ENCODE measurements around the gene ABCF1. TPM values are rescaled to one million over a fixed set of nuclear protein-coding genes. Genes with fewer than 3 reads are reported as not detected.
A peak's percentile ranks its signal among the peaks of the same experiment; 100 is the strongest.

ABCF1 gene
- total RNA-seq, 1 donor from 2014 or later, result 94.5 TPM

DNA sequence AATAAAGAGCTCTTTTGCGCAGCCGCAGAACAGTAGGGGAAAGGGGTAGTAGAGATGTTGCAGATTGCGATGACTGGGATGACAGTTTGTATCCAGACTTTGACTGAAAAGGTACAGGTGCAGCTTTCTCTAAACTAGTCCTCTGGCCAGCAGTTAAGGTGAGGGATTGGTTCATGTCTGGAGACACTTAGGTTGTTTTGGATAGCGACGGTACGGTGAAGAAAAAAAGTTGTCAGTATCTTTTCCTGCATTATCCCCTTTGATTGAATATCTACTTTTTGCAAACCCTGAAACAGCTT is 13.6 kb upstream of the ABCF1 start:
- ChIA-PET POLR2A (interaction anchor here (0.6 to 5.3 kb wide), 20 partner anchors 9 to 430 kb away, joined by 3 to 63 read pairs (median 6); partner anchors contain the start of genes ABCF1, MDC1, MRPS18B and PPP1R10), CTCF (interaction anchor here (1.2 to 2.7 kb wide), 5 partner anchors 13 to 173 kb away, joined by 4 to 14 read pairs (median 5); no protein-coding TSS in a partner anchor)
- TF ChIP-seq CTCF (IDR thresholded peaks at IDR 0.05), result no peak
- no peaks in the 10 kb centered on the region for H3K9me3 Mint-ChIP-seq
- peak overlapping the region; percentile 97 for H3K27ac Mint-ChIP-seq
- peak overlapping the region; percentile 94 for H3K4me3 Mint-ChIP-seq
- DNase-seq, result no peak
- no peaks in the 10 kb centered on the region for H3K27me3 Mint-ChIP-seq
- ATAC-seq (ENCODE audit: low read depth), result no peak
- intact Hi-C loops (cut with micrococcal nuclease), result loop anchor here (1.0 to 10.0 kb wide), 4 partner anchors 125 to 1063 kb away; partner anchors contain the start of genes PPP1R11, PRRC2A and TRIM26
- peaks cover 63% of the 10 kb centered on the region for H3K36me3 Mint-ChIP-seq (ENCODE audit: low read depth)
- peaks cover 40% of the 10 kb centered on the region for H3K4me1 Mint-ChIP-seq

- Mint-ChIP-seq H3K27ac (no peak overlapping the region), H3K27me3 (no peaks in the 10 kb centered on the region), H3K36me3 (ENCODE audit: low read depth) (peaks cover 43% of the 10 kb centered on the region), H3K4me3 (no peak overlapping the region), H3K9me3 (no peaks in the 10 kb centered on the region), H3K4me1 (peaks cover 27% of the 10 kb centered on the region)
- POLR2A ChIA-PET, result interaction anchor here (1.0 kb wide), 1 partner anchor 10 kb away, joined by 6 read pairs; the partner anchor contains the start of gene ABCF1
- DNase-seq (no peak), ATAC-seq (ENCODE audit: low read depth) (no peak)
- intact Hi-C loops (cut with micrococcal nuclease), result no loop called here
- CTCF ChIA-PET, result no interaction called here
- TF ChIP-seq CTCF (IDR thresholded peaks at IDR 0.05), result no peak
These were observed 10.3 kb upstream of the ABCF1 start for GRCh38 chr6:30560930-30561329.

- Mint-ChIP-seq H3K27ac (no peak overlapping the region), H3K4me1 (peaks cover 15% of the 10 kb centered on the region), H3K27me3 (no peaks in the 10 kb centered on the region), H3K36me3 (ENCODE audit: low read depth) (peaks cover 28% of the 10 kb centered on the region), H3K4me3 (no peak overlapping the region), H3K9me3 (no peaks in the 10 kb centered on the region)
- ChIA-PET POLR2A (interaction anchor here (0.5 to 0.7 kb wide), 2 partner anchors 55 to 177 kb away, joined by 3 to 5 read pairs; no protein-coding TSS in a partner anchor), CTCF (interaction anchor here (1.6 kb wide), 1 partner anchor 18 kb away, joined by 3 read pairs; no protein-coding TSS in a partner anchor)
- intact Hi-C loops (cut with micrococcal nuclease), result no loop called here
- no peak for TF ChIP-seq CTCF (IDR thresholded peaks at IDR 0.05)
- no peak for DNase-seq
- ATAC-seq (ENCODE audit: low read depth), result no peak
These were observed 8.5 kb upstream of the ABCF1 start for GRCh38 chr6:30562470-30563425.

GRCh38 chr6:30564114-30564513 is 7.1 kb upstream of the ABCF1 start:
- H3K27ac Mint-ChIP-seq, result peak overlapping the region; percentile 33
- ChIA-PET POLR2A (interaction anchor here (1.0 kb wide), 1 partner anchor 31 kb away, joined by 3 read pairs; no protein-coding TSS in a partner anchor), CTCF (interaction anchor here (1.6 kb wide), 1 partner anchor 20 kb away, joined by 3 read pairs; no protein-coding TSS in a partner anchor)
- H3K4me1 Mint-ChIP-seq, result peaks cover 8% of the 10 kb centered on the region
- H3K27me3 Mint-ChIP-seq, result no peaks in the 10 kb centered on the region
- H3K9me3 Mint-ChIP-seq, result no peaks in the 10 kb centered on the region
- no peak for TF ChIP-seq CTCF (IDR thresholded peaks at IDR 0.05)
- H3K36me3 Mint-ChIP-seq (ENCODE audit: low read depth), result peaks cover 26% of the 10 kb centered on the region
- ATAC-seq (ENCODE audit: low read depth) (no peak), DNase-seq (no peak)
- intact Hi-C loops (cut with micrococcal nuclease), result no loop called here
- no peak overlapping the region for H3K4me3 Mint-ChIP-seq

- intact Hi-C loops (cut with micrococcal nuclease), result no loop called here
These were observed 5.5 kb upstream of the ABCF1 start for GRCh38 chr6:30565772-30566171.

More at GRCh38 chr6:30565772-30566171, 5.5 kb upstream of the ABCF1 start:
- ATAC-seq (ENCODE audit: low read depth) (no peak), DNase-seq (no peak)
- H3K9me3 Mint-ChIP-seq, result no peaks in the 10 kb centered on the region
- H3K36me3 Mint-ChIP-seq (ENCODE audit: low read depth), result peaks cover 18% of the 10 kb centered on the region
- H3K27ac Mint-ChIP-seq, result no peak overlapping the region
- ChIA-PET POLR2A (interaction anchor here (0.6 to 2.7 kb wide), 6 partner anchors 9 to 345 kb away, joined by 3 to 8 read pairs (median 3); partner anchors contain the start of genes PPP1R10 and PRR3), CTCF (interaction anchor here (0.6 kb wide), 1 partner anchor 9 kb away, joined by 3 read pairs; no protein-coding TSS in a partner anchor)
- no peaks in the 10 kb centered on the region for H3K27me3 Mint-ChIP-seq
- H3K4me1 Mint-ChIP-seq, result peaks cover 11% of the 10 kb centered on the region
- no peak for TF ChIP-seq CTCF (IDR thresholded peaks at IDR 0.05)
- H3K4me3 Mint-ChIP-seq, result no peak overlapping the region
